Karpas-422 (cell line): ENCODE measurements around the gene ADAMTS14. TPM values are rescaled to one million over a fixed set of nuclear protein-coding genes. Genes with fewer than 3 reads are reported as not detected.

Experiments
- DNase-seq: peaks from one replicate; pipeline ENCODE4 v3.0.0-alpha.2; 2015
- H2AFZ ChIP-seq: fragments of 200-600 bp; sonication (generic); 2 replicates; pipeline ENCODE4 v1.6.1; 2014; ENCODE audit warnings: antibody characterized with exemption, low read length, mixed read lengths
- H3K27ac ChIP-seq: fragments of 200-600 bp; sonication (generic); 2 replicates; pipeline ENCODE4 v1.5.1; 2014; ENCODE audit warnings: mild to moderate bottlenecking, low read length, moderate library complexity
- H3K27me3 ChIP-seq: fragments of 200-600 bp; sonication (generic); 2 replicates; pipeline ENCODE4 v1.6.1; 2014; ENCODE audit warnings: low read length, mixed read lengths
- H3K36me3 ChIP-seq: fragments of 200-600 bp; sonication (generic); 2 replicates; pipeline ENCODE4 v1.6.1; 2014; ENCODE audit warnings: low read length, mixed read lengths; ENCODE audit not compliant: insufficient read depth
- H3K4me1 ChIP-seq: fragments of 200-600 bp; sonication (generic); 2 replicates; pipeline ENCODE4 v1.6.1; 2014; ENCODE audit warnings: mild to moderate bottlenecking, low read length, mixed read lengths
- H3K4me2 ChIP-seq: fragments of 200-600 bp; sonication (generic); 2 replicates; pipeline ENCODE4 v1.6.1; 2014; ENCODE audit warnings: low read length, low read depth, mild to moderate bottlenecking; ENCODE audit not compliant: poor library complexity, severe bottlenecking
- H3K4me3 ChIP-seq: fragments of 200-600 bp; sonication (generic); 2 replicates; pipeline ENCODE4 v1.5.1; 2014; ENCODE audit warnings: mild to moderate bottlenecking, antibody characterized with exemption, low read length, mixed read lengths
- H3K79me2 ChIP-seq: fragments of 200-600 bp; sonication (generic); 2 replicates; pipeline ENCODE4 v1.6.1; 2014; ENCODE audit warnings: mild to moderate bottlenecking, low read length, mixed read lengths
- H3K9ac ChIP-seq: fragments of 200-600 bp; sonication (generic); 2 replicates; pipeline ENCODE4 v1.6.0; 2014; ENCODE audit warnings: low read length
- H3K9me2 ChIP-seq: fragments of 200-600 bp; sonication (generic), shearing (Covaris generic); replicated peaks from 2 replicates; pipeline ENCODE4 v1.6.0; 2014; ENCODE audit warnings: mild to moderate bottlenecking, low read length, moderate library complexity; ENCODE audit not compliant: insufficient read depth
- H3K9me3 ChIP-seq: fragments of 300-700, 200-600 bp; sonication (generic); 2 replicates; pipeline ENCODE4 v1.6.1; 2014; ENCODE audit warnings: low read length, mixed read lengths
- H4K20me1 ChIP-seq: fragments of 200-600 bp; sonication (generic); 2 replicates; pipeline ENCODE4 v1.6.1; 2014; ENCODE audit warnings: mild to moderate bottlenecking, antibody characterized with exemption, low read length, low read depth; ENCODE audit not compliant: insufficient read depth
- total RNA-seq: library from RNA; depleted of rRNA; stranded (reverse); fragments of >200 nt; shearing (Covaris generic); gene quantifications from 2 replicates; pipeline ENCODE4 v1.2.3, GENCODE V29; 2014; ENCODE audit warnings: low replicate concordance

The ADAMTS14 gene
- total RNA-seq, 1 experiment from 2014 or later, result not detected

DNA sequence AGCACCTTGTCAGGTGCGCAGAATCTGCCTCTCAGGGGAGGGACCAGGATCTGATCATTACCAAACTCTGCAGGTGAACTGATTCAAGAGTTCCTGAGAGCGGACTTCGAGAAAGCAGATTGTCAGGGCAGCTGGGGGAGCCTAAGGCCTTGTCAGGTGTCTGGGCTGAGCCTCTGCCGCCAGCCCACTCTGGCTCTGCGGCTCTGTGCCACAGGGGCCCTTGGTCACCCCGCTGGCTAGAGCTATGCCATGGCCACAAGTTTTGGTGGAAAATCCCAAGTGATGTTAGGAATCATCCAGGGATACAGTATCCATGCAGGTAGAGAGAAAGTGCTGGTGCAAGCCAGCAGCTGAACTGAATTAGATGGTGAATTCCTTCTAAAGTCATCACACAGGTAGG is 4.2 kb downstream of the ADAMTS14 start:
- H2AFZ ChIP-seq, result no peak overlapping the region

GRCh38 chr10:70677016-70677415 is 4.7 kb downstream of the ADAMTS14 start:
- Histone ChIP-seq H3K9me3 (no peaks in the 10 kb centered on the region), H3K36me3 (no peaks in the 10 kb centered on the region), H3K27me3 (no peaks in the 10 kb centered on the region), H2AFZ (no peak overlapping the region), H3K79me2 (no peaks in the 10 kb centered on the region), H3K4me3 (no peak overlapping the region), H3K4me2 (no peak overlapping the region), H3K27ac (no peak overlapping the region), H4K20me1 (no peaks in the 10 kb centered on the region), H3K9me2 (no peaks in the 10 kb centered on the region), H3K9ac (no peak overlapping the region), H3K4me1 (no peaks in the 10 kb centered on the region)
- no peak for DNase-seq

More for the DNA sequence above, 4.2 kb downstream of the ADAMTS14 start:
- Histone ChIP-seq H3K4me3 (no peak overlapping the region), H3K9ac (no peak overlapping the region), H3K79me2 (no peaks in the 10 kb centered on the region), H4K20me1 (no peaks in the 10 kb centered on the region), H3K4me1 (no peaks in the 10 kb centered on the region), H3K4me2 (no peak overlapping the region), H3K36me3 (no peaks in the 10 kb centered on the region), H3K9me3 (no peaks in the 10 kb centered on the region), H3K27me3 (no peaks in the 10 kb centered on the region), H3K9me2 (no peaks in the 10 kb centered on the region), H3K27ac (no peak overlapping the region)
- no peak for DNase-seq

DNA sequence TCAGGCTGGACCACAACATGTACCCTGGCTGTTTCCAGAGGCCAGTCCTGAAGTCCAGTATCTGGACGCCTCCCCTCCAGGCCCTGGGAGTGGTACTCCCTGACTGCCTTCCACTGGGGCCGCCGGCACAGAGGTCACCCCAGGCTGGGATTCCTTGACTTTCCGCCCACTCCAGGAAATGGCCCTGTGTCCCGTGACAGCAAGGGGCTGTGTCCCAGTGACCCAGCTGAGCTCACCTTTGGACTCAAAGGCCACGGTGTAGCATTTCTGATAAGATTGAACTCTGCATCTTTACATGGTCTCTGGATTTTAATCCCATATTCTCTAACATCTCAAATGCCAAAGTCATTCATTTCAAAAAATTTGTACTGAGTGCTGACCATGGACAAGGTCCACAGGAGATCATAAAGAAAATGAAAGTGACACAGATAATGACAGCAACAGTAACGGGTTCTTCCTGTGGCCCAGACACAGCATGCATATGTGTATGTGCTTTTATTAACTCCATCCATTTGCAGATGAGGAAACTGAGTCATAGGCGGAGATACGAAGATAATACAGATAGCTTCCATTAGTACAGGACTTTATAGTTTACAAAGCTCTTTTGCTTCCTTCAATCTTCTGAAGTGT is 5.4 kb downstream of the ADAMTS14 start:
- Histone ChIP-seq H3K27ac (no peak overlapping the region), H3K79me2 (no peaks in the 10 kb centered on the region), H3K9me2 (no peaks in the 10 kb centered on the region), H3K9ac (no peak overlapping the region), H3K36me3 (no peaks in the 10 kb centered on the region), H3K4me1 (no peaks in the 10 kb centered on the region), H2AFZ (no peak overlapping the region), H3K4me3 (no peak overlapping the region), H3K27me3 (no peaks in the 10 kb centered on the region), H4K20me1 (no peaks in the 10 kb centered on the region), H3K9me3 (no peaks in the 10 kb centered on the region), H3K4me2 (no peak overlapping the region)
- DNase-seq, result no peak

DNA sequence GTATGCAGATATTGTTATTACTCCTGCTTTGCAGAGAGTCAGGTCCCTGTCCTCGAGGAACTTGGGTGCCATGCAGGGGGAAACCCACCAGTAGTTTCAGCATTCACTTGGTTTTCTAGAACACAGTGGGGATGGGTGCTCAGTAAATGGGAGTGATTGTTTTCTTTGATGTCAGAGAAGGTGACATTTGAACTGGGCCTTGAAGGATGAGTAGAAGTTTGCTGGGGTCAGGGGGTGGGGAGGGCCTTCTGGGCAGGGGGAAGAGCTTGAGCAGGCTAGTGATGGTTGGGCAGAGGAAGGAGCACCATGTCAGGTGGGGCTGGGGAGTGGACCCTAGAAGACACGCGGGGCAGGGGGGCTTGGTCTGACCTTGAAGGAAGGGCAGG is 5.9 kb downstream of the ADAMTS14 start:
- H3K4me1 ChIP-seq, result no peaks in the 10 kb centered on the region
- H3K4me3 ChIP-seq, result no peak overlapping the region
- no peak overlapping the region for H2AFZ ChIP-seq
- H4K20me1 ChIP-seq, result no peaks in the 10 kb centered on the region
- no peak for DNase-seq
- H3K9me2 ChIP-seq, result no peaks in the 10 kb centered on the region
- H3K27me3 ChIP-seq, result no peaks in the 10 kb centered on the region
- H3K79me2 ChIP-seq, result no peaks in the 10 kb centered on the region
- no peak overlapping the region for H3K9ac ChIP-seq
- no peak overlapping the region for H3K27ac ChIP-seq
- no peak overlapping the region for H3K4me2 ChIP-seq
- H3K36me3 ChIP-seq, result no peaks in the 10 kb centered on the region
- H3K9me3 ChIP-seq, result no peaks in the 10 kb centered on the region

DNA sequence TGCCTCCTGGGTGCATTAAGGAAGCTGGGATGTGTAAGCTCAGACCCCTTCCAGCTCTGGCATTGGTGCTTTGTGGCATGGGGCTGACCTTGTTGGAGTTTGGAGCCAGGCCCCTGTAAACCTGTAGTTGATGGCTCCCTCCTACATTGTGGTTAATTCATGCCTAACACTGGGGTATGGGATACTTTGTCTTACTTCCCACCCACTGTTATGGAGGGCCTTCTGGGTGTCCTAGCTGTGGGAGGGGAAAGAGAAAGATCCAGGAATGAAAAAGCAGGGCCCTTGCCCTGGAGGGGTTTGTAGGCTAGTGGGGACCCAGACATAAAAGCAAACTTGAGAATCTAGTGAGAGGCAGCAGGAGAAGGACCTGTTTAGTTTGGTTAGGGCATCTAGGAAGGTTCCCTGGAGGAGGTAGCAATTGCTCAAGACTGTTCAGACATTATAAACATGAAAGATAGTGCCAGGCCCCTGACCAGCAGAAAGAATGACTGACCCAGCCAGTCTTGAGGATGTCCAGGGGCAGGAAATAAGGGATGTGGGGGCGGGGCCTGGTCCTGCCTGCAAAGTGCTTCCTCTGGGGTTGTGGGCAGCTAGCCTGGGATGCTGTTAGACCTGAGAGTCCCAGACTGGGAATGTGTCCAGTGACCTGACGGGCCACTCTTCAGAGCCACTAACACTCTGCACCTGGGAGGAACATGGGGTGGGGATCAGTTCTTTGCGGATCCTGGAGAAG is 6.6 kb downstream of the ADAMTS14 start:
- Histone ChIP-seq H3K4me3 (no peak overlapping the region), H3K4me1 (no peaks in the 10 kb centered on the region), H3K9me2 (no peaks in the 10 kb centered on the region), H3K27me3 (no peaks in the 10 kb centered on the region), H4K20me1 (no peaks in the 10 kb centered on the region), H3K9ac (no peak overlapping the region), H3K4me2 (no peak overlapping the region), H2AFZ (no peak overlapping the region), H3K36me3 (no peaks in the 10 kb centered on the region), H3K9me3 (no peaks in the 10 kb centered on the region), H3K79me2 (no peaks in the 10 kb centered on the region), H3K27ac (no peak overlapping the region)
- no peak for DNase-seq

- Histone ChIP-seq H3K9me2 (no peaks in the 10 kb centered on the region), H3K9me3 (no peaks in the 10 kb centered on the region), H3K27me3 (no peaks in the 10 kb centered on the region), H3K36me3 (no peaks in the 10 kb centered on the region), H3K27ac (no peak overlapping the region), H3K9ac (no peak overlapping the region), H3K79me2 (no peaks in the 10 kb centered on the region), H3K4me3 (no peak overlapping the region), H2AFZ (no peak overlapping the region), H3K4me1 (no peaks in the 10 kb centered on the region), H4K20me1 (no peaks in the 10 kb centered on the region), H3K4me2 (no peak overlapping the region)
- no peak for DNase-seq
Measured at GRCh38 chr10:70679498-70679897, 7.2 kb downstream of the ADAMTS14 start.

DNA sequence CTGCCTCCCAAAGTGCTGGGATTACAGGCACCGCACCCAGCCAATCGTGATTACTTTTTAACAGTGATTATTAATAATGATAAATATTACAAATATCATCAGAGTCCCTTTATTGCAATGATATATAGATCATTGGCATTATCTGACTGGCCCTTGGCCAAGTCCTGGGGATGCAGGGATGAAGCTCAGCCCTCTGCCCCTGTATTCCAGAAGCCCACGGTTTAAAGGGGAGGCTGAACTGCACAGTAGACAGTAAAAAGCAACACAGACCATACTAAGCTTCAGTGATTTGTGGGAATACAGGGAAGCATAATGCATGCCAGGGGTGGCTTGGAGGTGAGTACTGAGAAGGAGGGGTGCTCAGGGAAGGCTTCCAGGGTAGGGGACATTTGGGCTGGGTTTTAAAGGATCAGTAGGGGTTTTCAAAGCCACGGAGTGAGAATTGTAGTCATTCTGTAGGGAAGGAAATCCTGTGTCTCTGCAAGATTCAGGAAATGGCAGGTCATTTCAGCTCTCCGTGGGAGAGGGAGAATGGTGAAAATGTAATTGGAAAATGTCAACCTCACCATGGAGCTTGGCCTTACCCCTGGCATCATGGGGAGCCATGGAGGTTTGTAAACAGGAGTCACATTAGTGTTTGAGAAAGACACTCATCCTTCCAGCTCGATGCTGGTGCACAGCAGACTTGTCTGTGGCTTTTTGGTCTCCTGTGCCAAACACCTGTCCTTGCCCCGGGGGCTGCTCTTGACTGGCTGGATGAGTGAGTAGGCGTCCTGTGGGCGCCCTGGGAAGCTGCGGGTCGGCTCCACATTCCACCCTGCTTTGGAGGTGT is 8.8 kb downstream of the ADAMTS14 start:
- Histone ChIP-seq H3K9me2 (no peaks in the 10 kb centered on the region), H3K9me3 (no peaks in the 10 kb centered on the region), H3K79me2 (no peaks in the 10 kb centered on the region), H2AFZ (no peak overlapping the region), H3K4me2 (no peak overlapping the region), H3K9ac (no peak overlapping the region), H3K4me1 (no peaks in the 10 kb centered on the region), H4K20me1 (no peaks in the 10 kb centered on the region), H3K27ac (no peak overlapping the region), H3K36me3 (no peaks in the 10 kb centered on the region), H3K27me3 (no peaks in the 10 kb centered on the region), H3K4me3 (no peak overlapping the region)
- DNase-seq, result no peak

DNA sequence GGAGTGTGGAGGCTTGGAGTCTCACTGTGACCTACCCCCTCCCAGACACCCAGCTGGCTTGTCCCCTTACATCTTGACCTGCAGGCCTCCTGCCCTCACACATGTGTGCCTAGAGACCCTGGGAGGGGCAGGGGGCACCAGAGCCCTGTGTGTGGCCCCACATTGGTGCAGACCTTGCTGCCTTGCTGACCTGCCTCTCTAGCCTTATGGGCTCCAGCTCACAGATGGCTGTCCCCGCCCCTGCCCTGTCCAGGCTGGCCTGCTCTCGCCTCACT is 9.4 kb downstream of the ADAMTS14 start:
- H3K79me2 ChIP-seq, result no peaks in the 10 kb centered on the region
- no peaks in the 10 kb centered on the region for H3K27me3 ChIP-seq
- no peak overlapping the region for H3K4me2 ChIP-seq
- no peak overlapping the region for H2AFZ ChIP-seq
- no peak overlapping the region for H3K4me3 ChIP-seq
- H3K36me3 ChIP-seq, result no peaks in the 10 kb centered on the region
- H3K9ac ChIP-seq, result no peak overlapping the region
- H3K9me3 ChIP-seq, result no peaks in the 10 kb centered on the region
- no peak overlapping the region for H3K27ac ChIP-seq
- no peak for DNase-seq
- no peaks in the 10 kb centered on the region for H4K20me1 ChIP-seq
- no peaks in the 10 kb centered on the region for H3K4me1 ChIP-seq
- H3K9me2 ChIP-seq, result no peaks in the 10 kb centered on the region
